HL-60 (cell line): Measurements from ENCODE around the gene OVCA2.

Source experiments
- GABPA ChIP-seq: IDR thresholded peaks from 2 replicates; pipeline ENCODE4 v1.6.1; 2012; ENCODE audit warnings: low read depth
- POLR2AphosphoS5 ChIP-seq: IDR thresholded peaks from 2 replicates; pipeline ENCODE4 v1.6.1; 2012; ENCODE audit warnings: low read depth
- REST ChIP-seq: IDR thresholded peaks from 2 replicates; pipeline ENCODE4 v1.6.1; 2012; ENCODE audit warnings: low read depth; ENCODE audit not compliant: insufficient replicate concordance
- SPI1 ChIP-seq: IDR thresholded peaks from 2 replicates; pipeline ENCODE4 v1.6.1; 2012; ENCODE audit warnings: low read depth, mild to moderate bottlenecking, borderline replicate concordance
- TF ChIP-seq, protein P1 (sequence below): IDR thresholded peaks from one replicate; pipeline ENCODE4 v1.5.1; 2011; ENCODE audit warnings: low read length, control low read depth, inconsistent platforms; ENCODE audit not compliant: insufficient read depth

GRCh38 chr17:2004435-2004952 lies 37.3 kb upstream of the OVCA2 start:
- TF ChIP-seq, protein P1, sequence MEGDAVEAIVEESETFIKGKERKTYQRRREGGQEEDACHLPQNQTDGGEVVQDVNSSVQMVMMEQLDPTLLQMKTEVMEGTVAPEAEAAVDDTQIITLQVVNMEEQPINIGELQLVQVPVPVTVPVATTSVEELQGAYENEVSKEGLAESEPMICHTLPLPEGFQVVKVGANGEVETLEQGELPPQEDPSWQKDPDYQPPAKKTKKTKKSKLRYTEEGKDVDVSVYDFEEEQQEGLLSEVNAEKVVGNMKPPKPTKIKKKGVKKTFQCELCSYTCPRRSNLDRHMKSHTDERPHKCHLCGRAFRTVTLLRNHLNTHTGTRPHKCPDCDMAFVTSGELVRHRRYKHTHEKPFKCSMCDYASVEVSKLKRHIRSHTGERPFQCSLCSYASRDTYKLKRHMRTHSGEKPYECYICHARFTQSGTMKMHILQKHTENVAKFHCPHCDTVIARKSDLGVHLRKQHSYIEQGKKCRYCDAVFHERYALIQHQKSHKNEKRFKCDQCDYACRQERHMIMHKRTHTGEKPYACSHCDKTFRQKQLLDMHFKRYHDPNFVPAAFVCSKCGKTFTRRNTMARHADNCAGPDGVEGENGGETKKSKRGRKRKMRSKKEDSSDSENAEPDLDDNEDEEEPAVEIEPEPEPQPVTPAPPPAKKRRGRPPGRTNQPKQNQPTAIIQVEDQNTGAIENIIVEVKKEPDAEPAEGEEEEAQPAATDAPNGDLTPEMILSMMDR = no peak
- TF ChIP-seq REST (no peak), POLR2AphosphoS5 (no peak), SPI1 (no peak), GABPA (no peak)
